GM12878 (cell line): ENCODE measurements around the gene OSM.

Source experiments
- CEBPB ChIP-seq, 2 experiments: fragments of 150-350 bp in 1 of 2; IDR thresholded peaks; 2 replicates each; pipeline ENCODE4 v1.6.1; 2012 to 2014; ENCODE audit warnings: low read depth in 2 of 2, low read length in 2 of 2, borderline replicate concordance in 1 of 2, inconsistent platforms in 1 of 2
- ETV6 ChIP-seq, 2 experiments: fragments of 450-650 bp in 1 of 2; IDR thresholded peaks in 1 of 2; conservative IDR thresholded peaks in 1 of 2; 2 replicates each; pipeline ENCODE4 v1.6.1; 2014; ENCODE audit warnings: antibody characterized with exemption in 1 of 2, borderline replicate concordance in 1 of 2, low read depth in 1 of 2, mild to moderate bottlenecking in 1 of 2, moderate library complexity in 1 of 2
- MEF2A ChIP-seq: IDR thresholded peaks from 2 replicates; pipeline ENCODE4 v1.6.1; 2011; ENCODE audit warnings: low read depth, mild to moderate bottlenecking, low read length, moderate library complexity; ENCODE audit not compliant: insufficient read depth
- MYC ChIP-seq: IDR thresholded peaks from 2 replicates; pipeline ENCODE4 v1.6.1; 2011; ENCODE audit warnings: mild to moderate bottlenecking, low read length, moderate library complexity, inconsistent platforms; ENCODE audit not compliant: insufficient read depth, insufficient replicate concordance, insufficient read length, severe bottlenecking
- POLR2AphosphoS2 ChIP-seq: IDR thresholded peaks from 2 replicates; pipeline ENCODE4 v1.6.1; 2011; ENCODE audit warnings: low read depth, mild to moderate bottlenecking, low read length, improper control_type of control experiment, moderate library complexity
- RAD51 ChIP-seq: fragments of 450-650 bp; IDR thresholded peaks from 2 replicates; pipeline ENCODE4 v1.6.1; 2016; ENCODE audit warnings: moderate library complexity, mild to moderate bottlenecking, inconsistent platforms
- RFX5 ChIP-seq: IDR thresholded peaks from 2 replicates; pipeline ENCODE4 v1.6.1; 2011; ENCODE audit warnings: low read depth, low read length, improper control_type of control experiment
- TCF12 ChIP-seq: IDR thresholded peaks from 2 replicates; pipeline ENCODE4 v1.6.1; 2011; ENCODE audit warnings: low read depth, mild to moderate bottlenecking, low read length
- TF ChIP-seq, protein P1 (sequence below): IDR thresholded peaks from 2 replicates; pipeline ENCODE4 v1.6.1; 2012; ENCODE audit warnings: low read length, inconsistent platforms

DNA sequence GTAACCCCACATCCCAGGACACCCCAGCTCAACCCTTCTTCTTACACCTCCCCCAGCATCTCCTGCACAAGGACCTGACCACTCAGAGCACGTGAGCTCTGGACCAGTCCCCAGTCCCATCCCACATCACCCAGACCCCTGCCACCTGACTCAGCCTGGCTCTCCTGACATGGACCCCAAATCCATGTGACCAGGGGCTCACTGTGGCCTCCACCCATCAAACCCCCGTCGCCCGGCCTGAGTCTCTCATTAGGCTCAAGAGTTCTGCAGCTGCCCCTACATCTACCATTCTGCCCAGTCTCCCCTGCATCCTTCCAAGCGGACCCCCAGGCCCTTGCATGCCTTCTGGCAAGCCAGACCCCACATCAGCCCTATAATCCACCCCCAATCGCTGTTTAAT lies 18.2 kb downstream of the OSM start:
- TF ChIP-seq RFX5 (no peak), RAD51 (no peak), ETV6 (conservative IDR thresholded peaks at IDR 0.05 in 1 of 2, IDR thresholded peaks at IDR 0.05 in 1 of 2; ENCODE audit: borderline replicate concordance in 1 of 2, low read depth in 1 of 2) (no peak), TCF12 (no peak), CEBPB (IDR thresholded peaks at IDR 0.05; ENCODE audit: borderline replicate concordance in 1 of 2, low read depth in 2 of 2, low read length in 2 of 2) (no peak), MEF2A (no peak), POLR2AphosphoS2 (no peak), MYC (no peak)
- TF ChIP-seq, protein P1, sequence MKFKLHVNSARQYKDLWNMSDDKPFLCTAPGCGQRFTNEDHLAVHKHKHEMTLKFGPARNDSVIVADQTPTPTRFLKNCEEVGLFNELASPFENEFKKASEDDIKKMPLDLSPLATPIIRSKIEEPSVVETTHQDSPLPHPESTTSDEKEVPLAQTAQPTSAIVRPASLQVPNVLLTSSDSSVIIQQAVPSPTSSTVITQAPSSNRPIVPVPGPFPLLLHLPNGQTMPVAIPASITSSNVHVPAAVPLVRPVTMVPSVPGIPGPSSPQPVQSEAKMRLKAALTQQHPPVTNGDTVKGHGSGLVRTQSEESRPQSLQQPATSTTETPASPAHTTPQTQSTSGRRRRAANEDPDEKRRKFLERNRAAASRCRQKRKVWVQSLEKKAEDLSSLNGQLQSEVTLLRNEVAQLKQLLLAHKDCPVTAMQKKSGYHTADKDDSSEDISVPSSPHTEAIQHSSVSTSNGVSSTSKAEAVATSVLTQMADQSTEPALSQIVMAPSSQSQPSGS = no peak
